GM19240 (cell line): ENCODE measurements around the gene UVRAG.
A peak's percentile ranks its signal among the peaks of the same experiment; 100 is the strongest.

Experiments
- DNase-seq: peaks from one replicate; pipeline ENCODE4 v3.0.0; 2011; ENCODE audit warnings: low spot score; ENCODE audit not compliant: insufficient read length

The UVRAG gene

DNA sequence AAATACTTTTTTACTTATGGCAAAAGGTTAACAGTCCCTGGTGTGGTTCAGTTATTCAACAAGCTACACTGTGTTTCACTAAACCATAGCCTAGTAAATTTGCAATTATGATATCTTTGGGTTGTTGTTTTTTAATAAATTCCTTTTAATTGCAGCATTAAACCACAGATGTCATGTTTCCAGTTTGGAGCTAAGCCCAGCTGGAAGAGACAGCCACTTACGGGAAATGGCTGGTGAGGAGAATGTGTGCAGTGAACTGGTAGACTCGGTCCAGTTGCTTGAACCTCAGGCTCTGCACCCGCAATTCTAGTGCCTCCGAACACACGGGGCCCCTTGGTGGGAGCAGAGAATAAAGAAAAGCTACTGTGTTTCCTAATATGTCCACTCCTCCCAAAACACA, 320.5 kb downstream of the UVRAG start:
- DNase-seq: no peak

DNA sequence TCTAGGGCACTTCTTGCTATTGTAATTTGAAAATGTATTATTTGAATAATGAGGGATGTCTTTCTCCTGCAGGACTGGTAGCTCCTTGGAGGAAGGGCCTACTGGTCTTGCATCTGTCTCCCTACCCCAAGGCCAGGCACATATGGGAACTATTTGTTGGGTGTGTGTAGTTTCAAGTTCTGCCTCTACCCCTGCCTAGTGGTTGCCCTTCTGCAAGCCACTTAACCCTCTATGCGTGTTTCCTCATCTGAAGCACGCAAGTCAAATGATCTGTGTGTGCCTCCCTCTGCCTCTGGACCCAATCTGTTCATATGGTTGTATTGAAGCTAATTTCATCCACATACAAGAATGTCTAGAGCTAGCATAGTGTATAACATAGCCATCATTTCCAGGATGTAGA, 324.3 kb downstream of the UVRAG start:
- no peak for DNase-seq

DNA sequence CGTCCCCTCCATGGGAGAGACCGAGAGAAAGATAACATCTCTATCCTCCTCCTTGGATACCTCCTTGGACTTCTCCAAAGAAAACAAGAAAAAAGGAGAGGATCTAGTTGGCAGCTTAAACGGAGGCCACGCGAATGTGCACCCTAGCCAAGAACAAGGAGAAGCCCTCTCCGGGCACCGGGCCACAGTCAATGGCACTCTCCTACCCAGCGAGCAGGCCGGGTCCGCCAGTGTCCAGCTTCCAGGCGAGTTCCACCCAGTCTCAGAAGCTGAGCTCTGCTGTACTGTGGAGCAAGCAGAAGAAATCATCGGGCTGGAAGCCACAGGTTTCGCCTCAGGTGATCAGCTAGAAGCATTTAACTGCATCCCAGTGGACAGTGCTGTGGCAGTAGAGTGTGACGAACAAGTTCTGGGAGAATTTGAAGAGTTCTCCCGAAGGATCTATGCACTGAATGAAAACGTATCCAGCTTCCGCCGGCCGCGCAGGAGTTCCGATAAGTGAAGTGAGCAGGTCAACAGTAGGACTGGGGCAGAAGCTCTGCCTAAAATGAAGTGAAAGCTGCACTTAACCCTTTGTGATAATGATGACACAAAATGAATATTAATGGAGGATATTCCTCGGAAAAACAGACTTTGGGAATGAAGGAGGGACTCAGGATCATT, 326.0 kb downstream of the UVRAG start:
- no peak for DNase-seq

DNA sequence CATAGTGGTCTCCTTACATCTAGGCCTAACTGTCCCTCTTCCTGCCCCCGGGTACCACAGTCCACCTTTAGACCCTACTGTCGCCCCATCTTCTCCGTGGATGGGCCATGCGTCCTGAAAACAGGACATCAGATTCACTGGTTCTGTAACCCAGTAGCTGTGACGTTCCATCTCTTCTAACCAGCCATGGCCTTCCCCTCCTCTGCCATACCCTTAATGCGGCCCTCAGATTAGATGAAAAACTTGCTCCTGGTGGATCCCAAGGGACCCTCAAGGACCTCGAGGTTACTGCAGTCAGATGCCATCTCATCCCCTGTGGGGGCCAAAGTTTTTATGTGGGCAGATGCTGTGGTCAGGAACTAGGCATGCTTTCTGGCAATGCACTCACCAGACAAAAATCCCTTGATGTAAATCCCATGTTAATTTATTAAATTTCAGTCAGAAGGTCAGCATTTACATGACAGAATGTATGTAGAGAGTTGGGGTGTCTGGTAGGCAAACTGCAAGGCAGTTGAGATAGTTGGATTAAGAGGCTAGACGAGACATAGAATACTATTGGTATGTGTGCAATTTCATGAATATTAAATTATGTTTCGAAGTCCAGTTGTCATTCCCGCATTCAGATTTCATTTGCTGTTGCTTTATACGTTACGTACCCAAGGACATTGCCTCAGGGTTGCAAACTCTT, 327.0 kb downstream of the UVRAG start:
- DNase-seq: no peak

DNA sequence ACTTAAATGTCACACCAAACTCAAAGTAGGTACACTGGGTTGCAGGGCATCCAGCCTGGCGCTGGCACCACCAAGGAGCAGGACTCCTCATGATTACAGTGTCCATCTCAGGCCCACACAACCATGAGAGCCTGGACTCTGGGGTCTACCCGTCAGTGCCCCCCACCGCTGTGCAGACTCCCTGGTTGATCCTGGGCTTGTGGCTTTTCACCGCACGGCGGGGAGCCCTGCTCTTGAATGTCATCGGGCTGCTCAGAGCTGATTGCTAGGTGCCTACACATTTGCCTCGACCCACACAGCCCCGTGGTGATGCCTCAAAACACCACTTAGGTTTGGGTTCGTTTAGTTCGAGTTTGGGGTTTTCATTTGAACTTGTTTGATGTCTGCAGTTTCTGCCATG, 328.3 kb downstream of the UVRAG start:
- no peak for DNase-seq

DNA sequence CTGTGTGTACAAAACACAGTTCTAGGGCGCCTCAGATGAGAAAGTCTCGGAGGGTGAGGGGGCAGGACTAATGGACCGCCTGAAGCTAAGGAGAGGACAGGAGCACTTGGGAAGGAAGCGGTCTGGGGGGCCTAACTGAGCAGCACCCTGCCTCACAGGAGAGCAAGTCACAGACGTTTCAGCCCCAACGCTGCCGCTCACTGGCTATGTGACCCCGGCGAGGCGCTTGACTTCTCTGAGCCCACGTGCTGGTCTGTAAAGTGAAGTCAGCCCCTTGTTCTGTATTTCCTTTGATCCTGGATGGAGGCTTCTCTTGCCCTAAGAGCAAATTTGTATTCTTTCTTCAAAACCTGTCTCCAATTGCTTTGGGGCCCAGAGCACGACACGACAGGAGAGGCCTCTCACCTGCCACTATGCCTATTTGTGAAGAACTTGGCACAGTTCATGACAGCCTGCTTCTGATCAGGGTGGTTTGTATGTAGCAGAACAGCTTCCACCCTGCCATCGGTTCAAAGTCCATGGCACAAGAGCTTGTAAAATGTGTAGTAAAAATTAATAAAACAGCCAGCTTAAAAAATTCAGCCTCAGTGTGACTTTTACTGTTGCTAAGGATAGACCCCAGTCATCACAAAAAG, 332.2 kb downstream of the UVRAG start:
- no peak for DNase-seq

DNA sequence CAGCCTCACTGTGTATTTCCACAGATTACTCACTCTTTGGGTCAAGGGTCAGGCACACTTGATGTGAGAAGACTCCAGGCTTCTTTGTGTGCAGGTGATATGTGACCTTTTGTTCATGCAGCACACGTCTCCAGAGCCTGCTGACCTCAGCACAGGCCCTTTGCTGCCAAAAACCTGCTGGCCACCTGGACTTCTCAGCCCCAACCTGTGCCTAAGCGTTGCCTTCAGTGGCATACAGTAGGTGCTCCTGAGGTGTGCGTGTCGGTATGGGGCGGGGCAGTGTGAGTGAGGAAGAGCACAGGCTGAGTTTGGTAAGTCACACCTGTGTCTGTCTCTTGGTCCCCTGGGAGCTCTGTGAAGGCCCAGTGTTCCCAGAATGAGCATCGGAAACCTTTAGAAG, 333.2 kb downstream of the UVRAG start:
- no peak for DNase-seq

DNA sequence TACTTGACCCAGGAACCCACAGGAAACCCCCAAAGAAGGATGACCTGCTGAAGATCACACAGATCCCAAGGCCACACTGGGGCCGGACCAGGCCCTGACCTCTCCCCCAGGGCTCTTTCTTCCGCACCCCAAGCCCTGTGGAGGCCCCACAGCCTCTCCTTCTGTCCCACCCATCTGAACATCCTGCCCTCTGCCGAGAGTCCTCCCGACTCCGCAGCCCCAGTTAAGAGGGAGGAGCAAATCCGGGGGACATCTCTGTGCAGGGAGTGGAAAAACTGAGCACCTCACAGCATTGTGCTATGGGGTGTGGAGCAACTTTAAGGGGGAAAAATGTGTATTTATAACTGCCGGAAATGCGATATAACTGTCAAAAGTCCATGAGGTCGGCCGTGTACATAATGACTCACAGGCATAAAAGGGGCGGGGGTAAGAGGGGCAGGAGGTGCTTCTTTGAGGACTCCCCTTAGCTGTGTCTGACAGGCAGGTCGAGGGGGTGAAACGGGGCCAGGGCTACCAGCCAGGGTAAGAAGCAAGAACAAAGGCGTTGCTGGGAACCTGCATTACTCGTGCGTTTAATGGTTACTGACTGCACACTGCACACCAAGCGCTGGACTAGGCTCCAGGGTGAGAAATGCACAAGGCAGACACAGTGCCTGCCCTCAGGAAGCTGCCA, 334.1 kb downstream of the UVRAG start:
- no peak for DNase-seq

DNA sequence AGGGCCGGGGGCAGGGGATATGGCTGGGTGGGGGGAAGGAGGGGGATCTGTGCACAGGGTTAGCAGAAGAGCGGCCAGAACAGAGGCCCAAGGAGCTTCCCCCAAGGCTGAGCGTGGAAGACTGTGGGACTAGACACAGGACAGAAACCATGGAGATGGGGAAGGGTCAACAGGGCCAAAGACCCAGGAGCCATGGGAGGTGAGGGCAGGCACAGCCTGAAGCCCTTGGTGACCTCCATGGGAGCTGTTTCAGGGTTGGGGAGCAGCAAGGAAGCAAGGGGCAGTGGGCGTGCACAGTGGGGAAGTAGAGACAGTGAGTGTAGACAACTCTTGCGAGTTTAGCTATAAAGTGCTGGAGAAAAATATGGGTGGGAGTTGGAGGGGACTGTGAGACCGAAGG, 334.7 kb downstream of the UVRAG start:
- no peak for DNase-seq

DNA sequence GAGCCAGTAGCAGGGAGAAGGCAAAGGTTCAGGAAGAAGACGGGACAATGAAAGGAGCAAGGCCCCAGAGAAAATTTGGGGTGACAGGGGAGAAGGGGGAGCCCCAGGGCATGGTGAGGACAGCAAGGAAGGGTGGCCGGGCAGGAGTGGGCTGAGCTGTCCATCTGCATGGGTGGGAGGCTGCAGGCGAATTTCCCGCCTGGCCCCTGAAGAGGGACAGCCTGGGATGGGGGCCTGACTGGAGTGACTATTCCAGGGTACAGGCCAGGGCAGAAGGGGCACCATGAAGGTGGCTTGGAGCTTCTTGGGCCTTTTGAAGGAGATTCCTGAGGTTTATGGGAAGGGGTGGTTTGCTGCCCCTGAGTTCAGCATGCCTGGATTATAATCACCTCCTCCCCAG, 335.1 kb downstream of the UVRAG start:
- no peak for DNase-seq

DNA sequence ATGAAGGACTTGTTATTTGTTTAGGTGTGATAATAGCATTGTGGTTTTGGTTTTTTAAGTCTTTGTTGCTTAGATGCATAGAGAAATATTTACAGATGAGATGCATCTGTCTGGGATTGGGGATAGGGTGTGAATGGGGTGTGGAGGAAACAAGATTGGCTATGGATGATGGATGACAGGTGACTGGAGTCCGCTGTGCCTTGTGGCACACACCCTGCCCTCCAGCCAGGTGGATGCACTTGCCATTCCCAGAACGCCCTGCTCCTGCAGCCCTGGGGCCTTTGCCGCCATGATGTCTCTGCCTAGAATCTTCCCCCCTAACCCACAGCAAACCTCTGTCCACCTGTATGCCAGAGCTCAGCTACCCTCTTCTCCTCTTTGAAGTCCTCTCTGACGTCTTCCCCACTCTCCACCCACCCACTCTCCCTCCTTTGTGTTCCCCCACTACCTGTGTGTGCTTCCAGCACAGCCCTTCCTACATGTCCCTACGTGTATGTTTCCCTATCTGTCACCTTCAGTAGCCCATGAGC, 336.6 kb downstream of the UVRAG start:
- no peak for DNase-seq

DNA sequence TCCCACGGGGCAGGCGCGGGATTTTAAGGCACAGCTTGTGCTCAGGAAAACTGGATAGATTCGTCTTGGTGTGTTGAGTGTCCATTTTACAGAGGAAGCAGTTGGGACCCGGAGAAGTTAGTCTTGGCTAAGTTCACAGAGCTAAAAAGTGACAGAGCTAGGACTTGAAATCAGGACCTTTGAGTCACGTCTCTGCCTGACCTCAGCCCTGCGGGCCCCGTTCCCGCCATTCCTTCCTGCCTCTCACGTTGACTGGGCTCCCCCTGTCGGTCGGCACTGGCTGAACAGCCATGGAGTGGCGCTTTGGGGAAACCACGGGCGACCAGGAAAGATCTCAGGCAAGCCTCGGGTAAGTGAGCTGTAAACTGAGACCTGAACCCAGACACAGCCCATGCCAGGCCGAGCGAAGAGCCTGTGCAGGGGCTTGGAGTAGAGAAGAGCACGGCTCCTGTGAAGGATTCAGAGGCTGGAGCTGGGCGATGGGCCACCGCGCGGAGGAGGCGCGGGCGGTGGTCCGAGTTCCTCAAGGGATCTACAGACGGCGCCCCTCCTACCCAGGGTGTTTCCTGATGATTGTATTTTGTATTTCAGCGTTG, 337.2 kb downstream of the UVRAG start:
- DNase-seq: peak; percentile 92

DNA sequence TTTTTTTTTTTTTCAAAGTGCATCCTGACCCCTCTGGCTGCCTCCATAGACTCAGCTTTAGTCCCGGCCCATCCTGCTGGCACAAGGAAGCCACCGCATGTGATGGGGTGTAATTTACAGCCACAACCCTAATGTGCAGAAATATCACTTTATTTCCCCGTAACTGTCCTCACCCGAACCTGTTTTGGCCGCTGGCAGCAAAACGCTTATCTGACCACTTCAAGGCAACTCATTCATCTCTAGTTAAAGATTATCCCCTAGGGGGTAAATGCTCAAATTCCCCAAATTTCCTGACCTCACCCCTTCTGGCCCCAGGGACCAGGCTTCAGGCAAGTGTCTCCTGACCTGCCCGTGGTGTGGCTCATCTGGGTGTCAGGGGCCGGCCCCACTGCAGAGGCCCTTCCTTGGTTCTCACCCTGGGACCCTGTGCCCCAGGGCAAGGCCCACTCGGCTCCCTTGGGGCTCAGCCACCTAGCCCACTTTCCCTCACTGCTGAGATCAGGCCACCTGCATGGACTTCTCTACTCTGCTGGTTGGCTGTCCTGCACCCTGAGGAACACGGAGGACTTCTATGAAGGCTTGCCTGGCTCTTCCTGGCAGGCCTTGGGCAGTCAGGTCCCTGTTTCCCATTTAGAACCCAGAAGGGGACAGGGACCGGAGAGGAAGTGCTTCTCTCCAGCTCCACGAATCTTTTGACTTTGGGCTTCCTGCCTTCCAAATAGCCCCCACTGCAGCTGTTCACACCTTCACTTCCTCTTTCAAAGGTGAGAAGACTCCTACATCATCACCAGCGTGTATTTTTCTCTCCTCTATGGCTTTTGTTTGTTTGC, 337.9 kb downstream of the UVRAG start:
- peak; percentile 58 for DNase-seq

DNA sequence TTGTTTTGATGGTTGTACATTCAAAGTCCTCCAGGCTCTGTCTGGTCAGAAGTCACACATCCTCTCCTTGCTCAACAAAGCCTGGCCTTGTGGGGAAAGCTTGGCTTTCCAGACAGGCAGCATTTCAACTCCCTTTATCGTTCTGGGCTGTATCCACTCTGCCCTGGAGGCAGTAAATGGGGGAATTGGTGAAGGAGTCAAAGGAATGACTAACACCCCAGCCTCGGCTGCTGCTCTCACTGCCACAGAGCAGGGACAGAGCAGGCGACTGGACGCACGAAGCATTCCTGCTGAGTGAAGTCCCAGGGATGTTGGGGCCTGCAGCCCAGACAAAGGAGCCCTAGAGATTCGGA, 338.5 kb downstream of the UVRAG start:
- no peak for DNase-seq

DNA sequence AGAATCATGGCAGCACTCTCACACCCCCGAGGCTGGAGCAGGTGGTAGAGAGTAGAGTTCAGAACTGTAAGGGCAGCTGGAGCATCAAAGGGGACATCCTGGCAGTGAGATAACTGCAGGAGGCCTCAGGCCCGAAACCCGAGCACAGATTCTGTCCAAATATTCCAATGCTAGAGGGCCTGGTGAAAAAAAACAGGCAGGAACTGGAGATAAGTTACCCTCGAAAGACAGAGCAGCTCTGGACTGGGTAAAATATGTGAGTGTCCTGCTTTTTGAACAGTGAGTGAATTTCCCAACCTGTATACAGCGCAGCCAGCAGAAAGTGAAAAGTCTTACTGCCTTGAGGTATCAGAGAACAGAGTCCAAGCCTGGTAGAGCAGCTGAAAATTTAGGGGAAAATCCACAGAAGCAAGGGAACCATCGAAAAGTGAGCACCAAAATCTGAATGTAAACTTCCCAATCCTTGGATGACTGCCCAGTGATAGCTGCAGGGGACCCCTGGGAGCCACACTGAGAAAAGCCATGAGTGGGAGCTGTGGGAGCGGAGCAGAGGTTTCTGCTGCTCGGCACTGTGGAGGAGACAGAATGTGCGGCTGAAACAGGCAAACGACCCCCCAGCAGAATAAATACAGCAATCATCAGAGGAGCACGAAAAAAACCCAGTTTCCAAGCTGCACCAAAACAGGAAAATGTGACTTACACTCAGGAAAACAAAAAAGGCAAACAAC, 340.7 kb downstream of the UVRAG start:
- DNase-seq: no peak

DNA sequence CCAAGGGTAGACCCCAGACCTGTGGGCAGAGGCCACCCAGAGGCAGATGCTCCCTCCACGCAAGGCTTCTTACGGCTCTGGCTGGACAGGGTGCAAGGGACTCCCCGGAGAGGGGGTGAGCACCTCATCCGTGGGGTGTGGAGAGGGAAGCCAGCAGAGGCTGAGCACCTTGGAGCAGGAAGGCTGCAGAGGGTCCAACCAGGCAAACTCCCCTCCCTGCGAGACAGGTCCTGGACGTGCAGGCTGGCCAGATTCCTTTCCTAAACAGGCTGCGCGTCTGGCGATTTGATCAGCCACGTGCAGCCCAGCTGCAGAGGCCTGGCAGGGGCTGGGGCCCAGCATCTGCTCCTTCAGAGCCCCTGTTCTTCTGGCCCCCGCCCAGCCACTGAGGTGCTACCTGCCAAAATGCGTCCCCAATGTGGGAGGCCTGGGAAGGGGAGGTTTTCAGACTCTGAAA, 342.0 kb downstream of the UVRAG start:
- no peak for DNase-seq

DNA sequence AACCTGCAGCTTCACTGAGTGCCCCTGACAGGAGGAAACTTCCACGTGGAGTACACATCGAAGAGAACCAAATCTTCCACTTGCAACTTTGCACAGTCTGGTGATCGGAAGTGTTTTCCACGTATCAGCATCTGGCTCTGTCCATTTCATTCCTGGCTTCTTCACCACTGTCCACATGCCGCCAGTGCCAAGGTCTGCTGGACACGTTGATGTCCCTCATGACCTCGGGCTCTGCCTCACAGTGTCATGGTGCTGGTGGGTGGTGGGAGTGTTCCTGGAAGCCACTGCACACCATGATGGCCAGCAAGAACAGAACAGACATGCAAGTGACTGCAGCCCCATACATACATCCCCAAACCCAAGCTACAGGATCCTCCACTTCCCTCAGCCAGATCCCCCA, 342.9 kb downstream of the UVRAG start:
- no peak for DNase-seq

DNA sequence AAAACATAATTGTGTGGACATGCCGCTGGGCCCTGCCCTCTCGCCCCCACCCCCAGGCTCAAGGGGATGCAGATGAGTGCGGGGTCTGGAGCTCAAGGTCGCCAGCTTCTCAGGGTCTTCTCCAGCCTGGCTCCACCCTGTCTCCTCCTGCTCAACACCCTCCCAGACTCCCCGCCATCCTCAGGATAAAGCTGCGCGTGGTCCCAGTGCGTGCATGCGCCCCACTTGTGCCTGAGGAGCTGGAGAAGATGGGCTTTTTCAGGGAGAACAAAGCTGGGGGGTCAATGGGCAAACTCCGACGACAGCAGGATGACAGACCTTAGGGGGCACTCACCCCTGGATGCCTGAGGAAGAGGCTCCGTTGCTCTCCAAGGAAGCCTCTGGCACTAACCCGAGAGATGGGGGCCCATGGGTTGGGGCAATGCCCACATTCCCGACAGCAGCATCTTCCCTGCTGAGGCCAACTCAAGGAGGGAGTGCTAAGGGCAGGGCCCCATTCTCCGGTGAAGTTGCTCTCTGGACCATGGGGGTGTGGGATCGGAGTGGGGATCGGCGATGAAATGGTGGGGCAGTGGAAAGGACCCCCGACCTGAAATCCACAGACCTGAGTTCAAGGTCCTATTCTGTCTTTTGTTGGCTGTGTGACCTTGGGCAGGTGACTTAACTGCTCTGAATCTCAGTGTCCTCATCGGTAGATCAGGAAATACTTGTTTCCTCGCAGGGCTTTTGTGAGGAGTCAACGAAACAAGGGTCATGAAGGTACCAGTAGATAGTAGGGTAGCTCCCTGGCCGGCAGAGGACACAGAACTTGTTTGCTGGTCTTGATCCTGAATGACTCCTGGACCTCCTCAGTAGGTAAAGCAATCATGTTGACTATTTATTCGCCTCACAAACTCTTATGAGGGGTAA, 343.6 kb downstream of the UVRAG start:
- no peak for DNase-seq

DNA sequence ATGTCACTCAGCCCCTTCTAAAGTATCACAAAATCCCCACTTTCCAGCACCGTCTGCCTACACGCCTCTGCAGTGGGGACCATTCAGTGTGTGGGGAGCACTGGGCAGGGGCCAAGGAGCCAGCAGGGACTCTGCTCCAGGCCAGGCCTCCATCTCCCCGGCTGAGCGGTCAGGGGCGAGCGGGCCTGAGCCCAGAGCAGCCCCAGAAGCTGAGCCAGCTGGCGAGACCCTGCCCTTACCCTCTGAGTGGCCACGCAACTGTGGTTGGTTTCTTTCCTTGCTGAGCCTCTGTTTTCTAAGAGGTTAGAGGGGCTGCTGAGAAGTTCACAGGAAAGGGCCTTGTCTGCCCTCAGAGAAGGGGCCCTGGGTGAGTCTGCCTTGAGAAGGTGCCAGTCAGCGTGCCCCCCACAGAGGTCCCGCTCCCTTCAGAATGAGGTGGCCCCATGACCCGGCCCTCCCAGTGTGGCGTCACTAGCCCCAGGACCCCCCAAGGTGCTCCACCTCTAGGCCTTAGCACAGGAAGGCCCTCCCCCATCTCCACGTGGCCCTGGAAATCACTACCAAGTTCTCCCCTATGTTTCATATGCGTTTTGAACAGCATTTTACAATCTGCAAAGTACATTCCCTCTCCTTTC, 344.4 kb downstream of the UVRAG start:
- no peak for DNase-seq
